ENCODE data around the gene OPA1. TPM values are rescaled to one million over a fixed set of nuclear protein-coding genes. Genes with fewer than 3 reads are reported as not detected.

Gene OPA1
- total RNA-seq, 4 donors from 2014 or later, result 42.2 to 56.1 (median 47.2) TPM

DNA sequence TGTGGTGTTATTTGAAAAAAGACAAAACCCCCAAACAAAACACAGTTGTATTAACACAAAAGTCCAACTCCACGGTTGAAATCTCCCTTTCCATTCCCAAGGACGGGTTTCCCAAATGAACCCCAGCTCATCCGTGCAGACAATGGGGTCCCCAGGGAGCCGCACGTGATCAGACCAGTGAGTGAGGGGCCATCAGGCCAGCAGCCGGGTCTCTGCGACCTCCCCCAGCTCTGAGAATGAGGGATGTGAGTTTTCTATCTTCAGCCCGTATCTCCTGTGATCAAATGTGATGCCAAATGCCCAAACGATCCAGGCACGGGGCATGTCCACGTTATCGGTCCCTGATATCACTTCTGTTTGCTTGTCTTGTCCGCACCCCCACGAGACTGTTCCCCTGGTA is 138.0 kb downstream of the OPA1 start:
- peak; percentile 62 for DNase-seq (ENCODE audit: extremely low spot score)
- 75% methylated on average over 14 of the region's 14 CpGs for WGBS
- H3K27me3 ChIP-seq, result no peaks in the 10 kb centered on the region
- no peak for TF ChIP-seq POLR2A (IDR thresholded peaks at IDR 0.05; ENCODE audit: low read depth)
- TF ChIP-seq, protein P1, sequence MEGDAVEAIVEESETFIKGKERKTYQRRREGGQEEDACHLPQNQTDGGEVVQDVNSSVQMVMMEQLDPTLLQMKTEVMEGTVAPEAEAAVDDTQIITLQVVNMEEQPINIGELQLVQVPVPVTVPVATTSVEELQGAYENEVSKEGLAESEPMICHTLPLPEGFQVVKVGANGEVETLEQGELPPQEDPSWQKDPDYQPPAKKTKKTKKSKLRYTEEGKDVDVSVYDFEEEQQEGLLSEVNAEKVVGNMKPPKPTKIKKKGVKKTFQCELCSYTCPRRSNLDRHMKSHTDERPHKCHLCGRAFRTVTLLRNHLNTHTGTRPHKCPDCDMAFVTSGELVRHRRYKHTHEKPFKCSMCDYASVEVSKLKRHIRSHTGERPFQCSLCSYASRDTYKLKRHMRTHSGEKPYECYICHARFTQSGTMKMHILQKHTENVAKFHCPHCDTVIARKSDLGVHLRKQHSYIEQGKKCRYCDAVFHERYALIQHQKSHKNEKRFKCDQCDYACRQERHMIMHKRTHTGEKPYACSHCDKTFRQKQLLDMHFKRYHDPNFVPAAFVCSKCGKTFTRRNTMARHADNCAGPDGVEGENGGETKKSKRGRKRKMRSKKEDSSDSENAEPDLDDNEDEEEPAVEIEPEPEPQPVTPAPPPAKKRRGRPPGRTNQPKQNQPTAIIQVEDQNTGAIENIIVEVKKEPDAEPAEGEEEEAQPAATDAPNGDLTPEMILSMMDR (IDR thresholded peaks at IDR 0.05), result no peak
- TF ChIP-seq EP300 (IDR thresholded peaks at IDR 0.05), result no peak
- no peak for TF ChIP-seq POLR2AphosphoS5 (IDR thresholded peaks at IDR 0.05)
- H3K36me3 ChIP-seq, result no peaks in the 10 kb centered on the region
- H3K27ac ChIP-seq (replicated peaks in 1 of 4), result no peak overlapping the region
- H3K4me3 ChIP-seq, result no peak overlapping the region
- intact Hi-C loops (cut with DNase I), result no loop called here
- H3K9me3 ChIP-seq, result no peaks in the 10 kb centered on the region
- H3K4me1 ChIP-seq, result no peaks in the 10 kb centered on the region

DNA sequence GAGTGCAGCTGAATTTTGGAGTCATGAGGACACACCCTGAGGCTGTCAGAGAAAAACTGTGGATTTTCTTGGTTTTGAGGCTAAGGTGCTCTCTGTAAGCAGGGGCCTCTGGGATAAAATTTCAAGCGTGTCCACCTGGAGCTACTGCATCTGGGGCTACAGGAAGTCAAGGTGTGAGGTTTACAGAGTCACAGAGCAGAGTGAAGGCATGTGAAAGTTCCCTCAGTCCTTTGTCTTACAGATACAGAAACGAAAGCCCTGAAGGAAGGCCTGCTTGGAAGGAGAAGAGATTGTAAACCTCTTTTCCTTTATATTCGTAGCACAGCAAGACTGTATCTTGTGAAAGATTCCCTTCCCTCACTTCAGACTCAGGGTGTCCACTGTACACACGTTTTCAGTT is 138.6 kb downstream of the OPA1 start:
- no peak for TF ChIP-seq POLR2A (IDR thresholded peaks at IDR 0.05; ENCODE audit: low read depth)
- no peak for TF ChIP-seq POLR2AphosphoS5 (IDR thresholded peaks at IDR 0.05)
- TF ChIP-seq, protein P1 (IDR thresholded peaks at IDR 0.05), result no peak
- no peak for TF ChIP-seq EP300 (IDR thresholded peaks at IDR 0.05)
- intact Hi-C loops (cut with DNase I), result no loop called here
- 89% methylated on average over 4 of the region's 4 CpGs for WGBS

DNA sequence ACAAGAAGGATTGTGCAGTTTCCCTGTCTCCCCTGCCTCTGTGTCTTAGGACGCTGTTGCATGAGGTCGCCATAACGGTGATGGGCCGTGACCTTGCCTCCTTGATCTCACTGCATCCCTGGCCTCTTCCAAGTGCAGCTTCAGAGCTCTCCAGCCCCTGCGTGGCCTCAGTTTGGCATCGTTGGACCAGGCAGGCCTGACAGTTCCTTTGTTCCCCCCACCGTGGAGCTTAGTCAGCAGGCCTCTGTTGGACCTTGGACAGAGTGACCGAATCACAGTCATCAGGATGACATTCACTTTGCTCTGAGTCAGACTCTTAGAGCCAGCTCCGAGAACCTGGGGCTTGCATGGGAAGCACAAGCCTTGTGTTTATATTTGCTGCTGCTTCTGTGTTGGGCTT is 139.4 kb downstream of the OPA1 start:
- intact Hi-C loops (cut with DNase I), result no loop called here
- Histone ChIP-seq H3K27me3 (no peaks in the 10 kb centered on the region), H3K9me3 (no peaks in the 10 kb centered on the region), H3K36me3 (no peaks in the 10 kb centered on the region), H3K4me1 (no peaks in the 10 kb centered on the region), H3K4me3 (no peak overlapping the region), H3K27ac (replicated peaks in 1 of 4) (no peak overlapping the region)
- peak; percentile 66 for DNase-seq (ENCODE audit: extremely low spot score)
- TF ChIP-seq, protein P1 (IDR thresholded peaks at IDR 0.05), result no peak
- no peak for TF ChIP-seq POLR2A (IDR thresholded peaks at IDR 0.05; ENCODE audit: low read depth)
- no peak for TF ChIP-seq EP300 (IDR thresholded peaks at IDR 0.05)
- no peak for TF ChIP-seq POLR2AphosphoS5 (IDR thresholded peaks at IDR 0.05)
- WGBS, result 76% methylated on average over 7 of the region's 9 CpGs

More for the DNA sequence above, 138.6 kb downstream of the OPA1 start:
- no peak overlapping the region for H3K4me3 ChIP-seq
- no peaks in the 10 kb centered on the region for H3K27me3 ChIP-seq
- H3K4me1 ChIP-seq, result no peaks in the 10 kb centered on the region
- no peak overlapping the region for H3K27ac ChIP-seq (replicated peaks in 1 of 4)
- H3K36me3 ChIP-seq, result no peaks in the 10 kb centered on the region
- DNase-seq (ENCODE audit: extremely low spot score), result peak; percentile 66
- H3K9me3 ChIP-seq, result no peaks in the 10 kb centered on the region

DNA sequence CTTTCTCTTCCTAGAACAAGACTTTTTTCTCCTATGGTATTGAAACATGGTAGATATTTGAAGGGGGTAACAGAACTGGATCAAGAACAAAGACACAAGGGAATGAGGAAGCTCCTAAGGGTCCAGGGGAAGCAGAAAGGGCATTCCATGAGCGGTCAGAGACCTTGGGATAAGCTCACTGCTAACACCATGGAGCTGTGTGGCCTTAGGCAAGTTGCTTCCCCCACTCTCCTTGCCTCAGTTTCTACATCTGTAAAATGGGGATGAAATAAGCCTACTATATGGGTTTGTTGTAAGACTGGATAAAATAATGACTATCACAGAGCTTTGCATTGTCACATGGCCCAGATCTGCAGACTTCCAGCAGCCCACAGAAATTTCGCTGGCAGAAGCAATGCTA is 139.8 kb downstream of the OPA1 start:
- Histone ChIP-seq H3K4me1 (no peaks in the 10 kb centered on the region), H3K9me3 (no peaks in the 10 kb centered on the region), H3K27ac (replicated peaks in 1 of 4) (no peak overlapping the region), H3K4me3 (no peak overlapping the region), H3K36me3 (no peaks in the 10 kb centered on the region), H3K27me3 (no peaks in the 10 kb centered on the region)
- intact Hi-C loops (cut with DNase I), result no loop called here
- TF ChIP-seq, protein P1 (IDR thresholded peaks at IDR 0.05), result no peak
- no peak for TF ChIP-seq EP300 (IDR thresholded peaks at IDR 0.05)
- no peak for TF ChIP-seq POLR2AphosphoS5 (IDR thresholded peaks at IDR 0.05)
- TF ChIP-seq POLR2A (IDR thresholded peaks at IDR 0.05; ENCODE audit: low read depth), result no peak
- DNase-seq (ENCODE audit: extremely low spot score), result peak; percentile 10
- WGBS, result 93% methylated on average over 2 of the region's 2 CpGs

DNA sequence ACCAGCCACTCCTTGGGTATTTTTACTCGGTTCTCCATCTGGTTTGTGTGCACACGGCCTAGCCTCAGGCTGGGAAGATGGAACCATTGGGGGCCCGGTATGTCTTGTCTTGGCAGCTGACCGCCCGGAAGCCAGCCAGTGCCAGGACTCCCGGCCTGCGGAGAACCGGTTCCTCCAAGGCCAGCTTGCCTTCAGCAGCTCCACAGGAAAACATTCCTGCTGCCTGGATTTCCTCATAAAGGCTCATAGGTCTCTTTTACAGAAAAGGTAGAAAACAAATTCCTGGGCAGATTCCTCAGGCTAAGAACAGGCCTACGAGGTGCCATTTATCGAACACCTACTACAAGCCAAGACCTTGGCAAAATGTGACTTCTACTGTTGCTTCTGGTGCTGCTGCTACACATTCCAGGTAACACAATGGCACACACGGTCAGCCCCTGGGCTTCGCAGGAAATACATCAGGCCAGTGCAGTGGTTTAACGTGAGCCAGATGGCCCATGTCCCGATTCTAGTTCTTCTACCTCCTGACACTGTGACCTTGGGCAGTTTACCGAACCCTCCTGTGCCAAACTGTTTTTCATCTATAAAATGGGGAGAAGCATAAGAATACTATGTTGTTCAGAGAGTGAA is 141.8 kb downstream of the OPA1 start:
- Histone ChIP-seq H3K27ac (replicated peaks in 1 of 4) (no peak overlapping the region), H3K36me3 (no peaks in the 10 kb centered on the region), H3K27me3 (no peaks in the 10 kb centered on the region), H3K4me3 (no peak overlapping the region), H3K9me3 (no peaks in the 10 kb centered on the region), H3K4me1 (no peaks in the 10 kb centered on the region)
- WGBS, result 83% methylated on average over 14 of the region's 15 CpGs
- intact Hi-C loops (cut with DNase I), result no loop called here
- DNase-seq (ENCODE audit: extremely low spot score), result peak; percentile 77
- TF ChIP-seq EP300 (IDR thresholded peaks at IDR 0.05) (no peak), POLR2AphosphoS5 (IDR thresholded peaks at IDR 0.05) (no peak), POLR2A (IDR thresholded peaks at IDR 0.05; ENCODE audit: low read depth) (no peak)
- TF ChIP-seq, protein P1 (IDR thresholded peaks at IDR 0.05), result no peak
